Dermis microvascular lymphatic vessel endothelial cell (primary cell): Measurements from ENCODE around the gene RFX2. TPM values are rescaled to one million over a fixed set of nuclear protein-coding genes. Genes with fewer than 3 reads are reported as not detected.
A peak's percentile ranks its signal among the peaks of the same experiment; 100 is the strongest.

Source experiments
- DNase-seq, 2 donors: peaks; one replicate each; pipeline versions ENCODE4 v3.0.0 to v3.0.0-alpha.2; 2010; ENCODE audit warnings: low read depth in 2 of 2
- total RNA-seq: library from RNA; depleted of rRNA; stranded (reverse); fragments of >200 nt; gene quantifications from 2 replicates; pipeline ENCODE4 v1.2.1, GENCODE V29; 2014

RFX2 gene
- total RNA-seq, 1 donor from 2014 or later = 1.3 TPM

GRCh38 chr19:6060600-6061375, 49.5 kb downstream of the RFX2 start:
- DNase-seq = peak; percentile 51 to 90

- DNase-seq = no peak
Measured at GRCh38 chr19:6059988-6060599, 50.2 kb downstream of the RFX2 start.

GRCh38 chr19:6059396-6059947, 50.8 kb downstream of the RFX2 start:
- no peak for DNase-seq

- no peak for DNase-seq
Measured at GRCh38 chr19:6058518-6059201, 51.6 kb downstream of the RFX2 start.

- DNase-seq = no peak
Measured at GRCh38 chr19:6057651-6058517, 52.4 kb downstream of the RFX2 start.

- peak; percentile 98 to 99 for DNase-seq
Measured at GRCh38 chr19:6056801-6057650, 53.3 kb downstream of the RFX2 start.

GRCh38 chr19:6056282-6056741, 54.0 kb downstream of the RFX2 start:
- no peak for DNase-seq

GRCh38 chr19:6055013-6055795, 55.1 kb downstream of the RFX2 start:
- no peak for DNase-seq

GRCh38 chr19:6048793-6049405, 61.4 kb downstream of the RFX2 start:
- peak; percentile 67 to 85 for DNase-seq

GRCh38 chr19:6048348-6048747, 62.0 kb downstream of the RFX2 start:
- DNase-seq = no peak

GRCh38 chr19:6047741-6048251, 62.5 kb downstream of the RFX2 start:
- peak; percentile 46 to 69 for DNase-seq

GRCh38 chr19:6047256-6047655, 63.0 kb downstream of the RFX2 start:
- no peak for DNase-seq

GRCh38 chr19:6045108-6045507, 65.2 kb downstream of the RFX2 start:
- DNase-seq = no peak

- no peak for DNase-seq
Measured at GRCh38 chr19:6044056-6044805, 66.1 kb downstream of the RFX2 start.

- DNase-seq = no peak
Measured at GRCh38 chr19:6042776-6043726, 67.2 kb downstream of the RFX2 start.

GRCh38 chr19:6041991-6042481, 68.3 kb downstream of the RFX2 start:
- no peak for DNase-seq

GRCh38 chr19:6041071-6041470, 69.2 kb downstream of the RFX2 start:
- DNase-seq = no peak
